NCI-H526 (cell line): ENCODE data around the gene HOXB5.

Experiments used
- DNase-seq, 2 experiments: peaks; one replicate each; lab custom pipeline; 2025; lab: John Stamatoyannopoulos, UW

The HOXB5 gene

DNA sequence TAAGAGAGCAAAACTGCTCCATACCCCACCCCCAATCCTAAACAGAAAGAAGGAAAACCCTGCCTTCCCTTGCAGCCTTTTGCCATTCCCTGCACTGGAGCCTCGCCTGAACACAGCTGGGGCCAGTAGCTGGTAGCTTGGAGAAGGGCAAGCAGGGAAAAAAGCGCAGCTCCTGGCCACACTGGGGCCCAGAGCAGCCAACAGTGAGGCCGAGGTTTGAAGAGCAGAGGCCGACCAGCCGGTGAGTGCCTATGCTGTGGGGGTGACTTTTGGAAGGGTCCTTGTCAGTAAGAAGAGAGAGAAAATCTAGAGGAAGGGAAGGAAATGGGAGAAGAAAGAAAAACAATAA is 35.8 kb upstream of the HOXB5 start:
- no peak for DNase-seq

DNA sequence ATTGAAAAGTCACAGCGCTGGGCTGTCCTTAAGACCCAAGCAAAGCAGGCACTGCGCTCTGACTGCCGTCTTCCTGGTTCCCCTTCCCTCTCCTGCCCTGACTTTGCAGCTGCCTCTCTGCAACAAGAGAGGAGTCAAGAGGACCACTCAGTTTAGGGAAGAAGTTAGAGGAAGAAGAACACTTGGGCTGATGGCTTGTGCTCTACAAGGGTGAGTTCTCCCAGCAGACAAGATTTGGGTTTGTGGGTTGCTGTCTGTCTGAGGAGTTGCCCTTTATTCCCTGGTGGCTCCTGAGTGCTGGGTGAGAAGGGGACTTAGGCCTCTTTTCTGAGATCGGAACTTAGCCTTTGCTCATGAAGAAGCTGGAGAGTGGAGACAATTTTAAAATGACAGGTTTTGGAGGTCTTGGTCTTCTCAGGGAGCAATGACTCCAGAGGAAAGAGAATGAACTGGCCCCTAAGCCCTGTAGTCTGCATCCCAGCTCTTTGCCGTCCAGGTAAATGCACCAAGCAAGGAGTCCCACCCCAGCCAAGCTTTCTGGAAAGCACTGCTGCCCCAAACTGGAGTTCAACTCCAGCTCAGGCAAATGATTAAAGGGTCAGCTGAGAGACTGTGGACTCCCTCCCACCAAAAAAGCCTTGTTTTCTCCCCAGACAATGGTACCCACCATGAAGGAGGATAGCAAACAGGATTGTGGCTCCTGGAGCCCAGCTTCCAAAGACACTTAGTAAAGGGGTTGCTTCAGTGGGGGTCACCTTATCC is 35.3 kb upstream of the HOXB5 start:
- DNase-seq, result no peak

DNA sequence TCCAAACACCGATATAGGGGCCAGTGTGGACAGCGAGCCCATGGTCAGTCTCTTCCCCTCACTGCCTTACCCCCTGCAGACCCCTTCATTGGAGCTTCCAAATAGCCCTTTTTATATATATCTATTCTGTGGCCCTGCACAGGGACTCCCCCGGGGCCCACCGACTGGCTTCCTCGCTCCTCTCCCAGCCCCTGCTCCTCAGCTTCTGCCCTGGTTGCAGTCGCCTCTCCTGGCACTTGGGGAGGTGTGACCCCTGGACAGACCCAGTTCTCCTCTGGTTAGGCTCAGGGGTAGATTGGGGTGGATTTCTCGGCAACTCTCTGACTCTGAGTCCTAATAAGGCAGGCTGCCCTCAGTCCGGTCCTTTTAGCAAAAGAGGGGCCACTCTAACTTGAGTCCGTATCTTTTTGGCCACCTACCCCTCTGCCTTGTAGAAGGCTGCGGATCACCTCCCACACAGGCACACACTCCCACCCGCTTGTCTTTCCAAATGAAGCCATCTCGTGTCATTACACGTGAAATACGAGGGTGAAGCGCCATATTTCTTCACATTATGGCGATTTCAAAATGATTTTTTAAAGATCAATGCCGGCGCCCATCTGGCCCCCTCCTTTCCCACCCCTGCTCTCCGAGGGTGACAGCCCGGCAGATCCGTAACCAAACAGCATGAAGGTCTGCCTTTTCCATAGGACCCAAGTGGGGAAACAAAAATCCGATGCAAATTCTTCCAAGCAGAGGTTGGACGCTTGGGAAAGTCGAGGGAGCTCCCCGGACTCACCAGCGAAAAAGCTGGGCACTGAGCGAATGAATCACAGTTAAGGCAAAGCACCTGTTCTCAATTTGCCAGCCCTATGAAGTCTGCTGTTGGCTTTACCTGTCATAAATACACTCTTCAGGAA is 34.3 kb upstream of the HOXB5 start:
- DNase-seq, result no peak

DNA sequence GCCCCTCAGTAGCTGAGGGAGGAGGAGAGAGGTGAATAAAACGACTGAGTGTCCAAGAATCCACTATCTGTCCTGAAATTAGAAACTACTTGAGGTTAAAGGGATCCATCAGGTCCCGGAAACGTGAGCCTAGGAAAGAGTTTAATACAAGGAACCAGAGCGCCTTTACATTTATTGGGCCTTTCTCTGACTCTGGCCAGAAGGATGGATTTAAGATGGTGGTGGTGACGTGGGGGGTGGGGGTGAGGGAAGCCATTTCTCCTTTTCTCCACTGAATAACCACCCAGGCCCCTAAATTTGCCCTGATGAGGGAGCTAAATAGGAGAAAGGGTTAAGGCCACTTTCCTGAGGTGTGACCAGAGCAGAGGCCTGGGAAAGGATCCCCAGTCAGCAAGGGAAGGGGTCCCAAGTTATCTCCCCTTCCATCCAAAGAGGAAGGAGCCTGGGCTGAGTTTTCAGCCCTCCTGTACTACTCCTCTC is 33.6 kb upstream of the HOXB5 start:
- DNase-seq, result no peak

DNA sequence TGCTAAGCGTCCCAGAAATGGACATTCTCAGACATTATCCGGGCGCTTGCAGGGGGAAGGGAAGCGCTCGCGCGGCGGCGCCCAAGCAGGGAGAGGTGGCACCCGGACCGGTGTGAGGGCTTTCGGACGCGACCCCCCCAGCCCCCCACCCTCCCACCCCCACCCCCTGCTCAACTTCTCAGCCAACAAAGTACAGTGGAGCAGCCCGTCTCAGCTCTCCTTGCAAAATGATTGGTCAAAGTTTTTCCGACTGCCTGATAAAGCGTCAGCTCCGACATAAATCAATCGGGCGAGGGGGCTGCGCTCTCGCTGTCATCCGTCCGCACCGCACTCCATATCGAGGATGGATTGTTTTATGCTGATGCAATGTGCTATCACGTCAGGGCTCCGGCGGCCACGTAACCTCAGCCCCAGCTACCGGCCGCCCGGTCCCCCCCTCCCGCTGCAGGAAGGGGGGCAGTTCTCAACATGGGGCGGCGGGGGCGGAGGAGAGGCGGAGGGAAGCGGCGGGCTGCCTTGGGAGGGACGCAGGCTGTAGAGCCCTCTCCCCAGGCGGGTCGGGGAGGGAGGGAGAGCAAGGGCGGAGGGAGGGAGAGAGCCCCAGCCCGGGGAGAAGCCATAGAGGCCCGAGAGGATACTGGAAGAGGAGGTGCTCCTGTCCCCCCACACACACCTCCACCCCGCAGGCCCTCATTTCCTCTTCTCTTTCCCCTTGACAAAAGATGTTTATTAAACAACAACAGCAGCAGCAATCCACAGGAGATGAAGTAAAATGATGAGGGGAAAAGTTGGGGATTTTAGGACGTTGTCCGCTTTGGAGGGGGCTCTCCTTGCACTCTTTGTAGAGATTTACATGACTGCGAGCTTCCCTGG is 32.9 kb upstream of the HOXB5 start, which contains the start of gene HOXB9:
HOXB9 (minus strand) TSS at position 114 of the 873 bp plus-strand sequence; CDS start at position 25, 89 bp downstream.
- DNase-seq, result no peak

DNA sequence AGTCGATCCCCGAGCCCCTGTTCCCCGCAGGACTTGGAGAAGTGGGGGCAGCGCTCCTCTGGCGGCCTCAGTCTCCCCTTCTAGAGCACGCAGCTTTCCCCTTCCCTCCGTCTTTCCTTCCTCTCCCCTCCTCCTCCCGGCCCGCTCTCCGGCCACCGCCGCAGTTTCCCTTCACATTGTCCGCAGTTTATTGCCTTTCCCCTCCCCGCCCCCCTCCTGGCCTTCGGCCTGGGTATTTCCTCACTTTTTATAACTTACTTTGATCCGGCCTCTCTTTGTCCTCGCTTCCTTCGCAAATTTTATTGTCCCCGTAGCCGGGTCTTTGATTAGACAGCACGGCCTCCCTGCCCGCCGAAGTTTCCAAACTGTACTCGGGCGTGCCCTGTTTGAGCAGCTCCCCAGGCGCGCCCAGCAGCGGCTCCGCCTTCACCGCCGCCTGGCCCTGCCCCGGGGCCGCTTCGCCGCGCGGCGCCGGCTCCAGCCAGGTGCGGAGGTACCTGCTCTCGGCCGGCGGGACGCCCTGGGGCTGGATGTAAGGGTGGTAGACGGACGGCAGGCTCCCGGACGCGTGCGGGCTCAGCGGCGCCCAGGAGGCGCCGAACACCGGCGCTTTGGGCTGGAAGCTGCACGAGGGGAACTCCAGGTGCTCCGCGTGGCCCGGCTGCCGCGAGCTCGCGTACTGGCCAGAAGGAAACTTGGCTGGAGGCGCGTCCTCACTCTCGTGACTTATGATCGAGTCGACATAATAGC is 32.1 kb upstream of the HOXB5 start:
- DNase-seq, result peak in 1 of 2 experiments; percentile 86

DNA sequence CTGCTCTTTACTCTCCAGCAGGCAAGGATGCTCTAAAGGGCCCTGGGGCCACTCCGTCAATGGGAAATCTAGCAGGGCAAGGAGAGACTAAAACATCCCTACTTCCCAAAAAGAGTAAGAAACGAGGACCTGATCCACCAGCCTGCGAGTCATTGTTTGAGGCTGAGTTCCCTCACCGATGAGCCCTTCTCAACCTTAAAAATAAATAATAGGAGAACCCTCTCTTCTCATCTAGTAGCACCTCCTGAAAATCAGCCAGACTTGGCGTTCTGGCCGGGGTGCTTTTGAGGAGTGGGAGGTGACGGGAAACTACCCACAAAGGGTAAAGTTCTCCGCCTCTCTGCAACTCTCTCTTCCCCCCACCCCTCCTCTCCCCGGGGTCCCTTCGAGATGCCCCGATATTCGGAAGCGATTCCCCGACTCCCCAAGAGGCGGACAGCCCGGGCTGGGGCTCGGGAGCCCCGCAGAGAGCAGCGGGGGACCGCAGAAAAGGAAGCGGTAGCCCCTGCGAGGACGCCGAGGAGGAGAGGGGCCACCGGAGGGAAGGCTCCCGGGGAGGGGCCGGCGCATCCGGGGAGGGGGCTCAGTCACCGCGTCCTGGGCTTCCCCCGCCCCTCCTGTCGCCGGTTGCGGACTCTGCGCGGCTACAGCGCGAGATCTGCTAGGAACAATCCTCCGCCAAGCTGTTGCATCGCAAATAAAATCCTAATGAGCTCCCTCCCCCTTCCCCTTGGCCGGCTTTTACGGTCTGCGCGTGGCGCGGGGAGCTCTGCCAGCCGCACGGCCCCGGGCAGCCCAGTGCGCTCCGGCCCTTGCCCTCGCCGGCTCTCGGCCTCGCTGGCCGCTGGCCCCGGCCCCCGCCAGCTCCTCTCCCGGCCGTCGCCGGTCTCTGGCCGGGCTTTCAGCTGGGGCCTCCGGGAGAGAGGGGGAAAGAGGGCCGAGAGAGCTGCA is 31.2 kb upstream of the HOXB5 start:
- DNase-seq, result peak in 1 of 2 experiments; percentile 63

DNA sequence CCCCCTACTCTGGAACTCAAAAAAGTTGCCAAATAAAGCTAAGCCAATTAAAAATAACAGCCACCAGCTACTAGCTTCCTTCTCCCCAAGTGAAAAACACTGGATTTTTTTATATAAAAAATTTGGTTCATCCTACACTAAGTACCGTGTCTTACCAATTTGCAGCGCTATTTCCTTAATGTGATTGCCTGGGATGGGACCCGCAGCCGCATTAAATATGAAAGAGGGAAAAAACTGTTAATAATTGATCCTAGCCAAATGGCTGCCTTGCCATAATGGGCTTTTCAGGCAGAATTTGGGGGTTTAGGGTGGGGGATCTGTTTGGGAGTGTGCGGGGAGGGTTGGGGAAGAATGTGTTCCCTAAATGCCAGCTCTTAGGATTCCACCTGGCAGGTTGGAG is 30.5 kb upstream of the HOXB5 start:
- DNase-seq, result no peak

DNA sequence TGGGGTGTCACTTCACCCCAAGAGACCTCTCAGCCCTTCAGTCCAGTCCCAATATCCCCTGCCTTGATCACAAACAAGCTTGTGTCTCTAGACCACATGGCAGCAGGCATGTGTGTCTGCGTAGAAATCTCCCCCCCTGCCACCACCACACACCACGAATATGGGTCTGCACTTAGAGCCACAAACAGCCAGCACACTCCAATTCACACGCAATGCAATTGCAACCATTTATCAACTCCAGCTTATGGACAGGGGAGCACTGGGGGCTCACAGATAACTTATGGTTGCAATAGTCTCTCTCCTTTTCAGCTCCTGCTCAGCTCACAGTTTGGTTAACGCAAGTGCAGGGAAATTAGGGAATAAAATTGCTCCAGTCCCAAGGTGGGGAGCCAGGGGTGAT is 30.0 kb upstream of the HOXB5 start:
- no peak for DNase-seq

DNA sequence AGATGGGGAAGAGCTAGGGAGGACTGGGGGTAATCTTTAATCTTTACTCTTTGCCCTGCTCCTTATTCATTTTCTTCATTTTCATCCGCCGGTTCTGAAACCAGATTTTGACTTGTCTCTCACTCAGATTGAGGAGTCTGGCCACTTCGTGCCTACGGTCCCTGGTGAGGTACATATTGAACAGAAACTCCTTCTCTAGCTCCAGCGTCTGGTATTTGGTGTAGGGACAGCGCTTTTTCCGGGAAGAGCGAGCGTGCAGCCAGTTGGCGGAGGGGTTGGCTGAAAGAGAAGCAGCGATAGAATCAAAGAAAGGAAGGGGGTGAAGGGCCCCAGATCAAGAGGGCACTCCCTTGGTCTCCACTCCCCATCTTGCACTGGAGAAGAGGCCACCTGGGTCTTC is 29.3 kb upstream of the HOXB5 start:
- no peak for DNase-seq

DNA sequence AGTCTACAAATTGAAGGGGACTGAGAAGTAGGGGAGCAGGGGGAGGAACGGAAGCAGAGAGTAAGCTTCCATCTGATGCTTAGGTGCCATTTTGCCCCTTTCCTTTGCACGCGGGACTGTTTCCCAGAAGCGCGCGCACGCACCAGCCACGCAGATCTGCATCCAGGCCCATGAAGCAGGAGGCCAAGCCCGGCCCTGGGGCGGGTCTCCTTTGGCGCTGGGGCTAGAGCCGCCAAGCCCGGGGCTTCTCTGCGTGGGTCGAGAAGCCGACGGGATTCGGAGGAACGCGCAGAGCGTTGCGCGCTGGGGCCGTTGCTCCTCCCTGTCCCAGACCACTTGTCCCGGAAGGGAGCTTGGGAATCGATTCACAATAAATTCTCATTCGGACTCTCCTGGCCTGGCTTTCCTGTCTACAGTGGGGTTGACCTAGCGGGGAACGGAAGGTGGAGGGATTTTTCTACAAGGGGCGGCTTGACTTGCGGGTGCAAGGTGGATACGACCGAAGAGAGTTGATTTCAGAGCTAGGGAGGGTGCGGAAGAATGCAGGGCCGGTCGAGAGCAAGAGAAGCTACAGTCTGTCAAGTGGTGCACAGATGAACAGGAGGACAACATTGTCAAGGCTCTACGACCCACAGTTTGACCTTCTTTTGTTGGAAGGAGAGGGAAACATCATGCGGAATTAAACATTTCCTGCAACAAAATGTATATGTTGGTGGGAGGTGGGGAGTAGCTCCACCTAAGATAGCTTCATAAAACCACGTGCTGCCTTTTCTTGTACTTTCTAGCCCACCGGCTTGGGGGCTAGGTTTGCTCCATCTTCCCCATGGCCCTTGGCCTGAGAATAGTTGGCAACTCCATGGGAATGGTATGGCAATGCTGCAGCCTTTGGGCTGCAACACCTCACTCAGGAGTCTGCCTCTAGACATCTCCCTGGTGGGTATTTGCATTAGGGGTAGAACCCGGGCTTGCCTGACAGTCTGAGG is 28.1 kb upstream of the HOXB5 start:
- no peak for DNase-seq

DNA sequence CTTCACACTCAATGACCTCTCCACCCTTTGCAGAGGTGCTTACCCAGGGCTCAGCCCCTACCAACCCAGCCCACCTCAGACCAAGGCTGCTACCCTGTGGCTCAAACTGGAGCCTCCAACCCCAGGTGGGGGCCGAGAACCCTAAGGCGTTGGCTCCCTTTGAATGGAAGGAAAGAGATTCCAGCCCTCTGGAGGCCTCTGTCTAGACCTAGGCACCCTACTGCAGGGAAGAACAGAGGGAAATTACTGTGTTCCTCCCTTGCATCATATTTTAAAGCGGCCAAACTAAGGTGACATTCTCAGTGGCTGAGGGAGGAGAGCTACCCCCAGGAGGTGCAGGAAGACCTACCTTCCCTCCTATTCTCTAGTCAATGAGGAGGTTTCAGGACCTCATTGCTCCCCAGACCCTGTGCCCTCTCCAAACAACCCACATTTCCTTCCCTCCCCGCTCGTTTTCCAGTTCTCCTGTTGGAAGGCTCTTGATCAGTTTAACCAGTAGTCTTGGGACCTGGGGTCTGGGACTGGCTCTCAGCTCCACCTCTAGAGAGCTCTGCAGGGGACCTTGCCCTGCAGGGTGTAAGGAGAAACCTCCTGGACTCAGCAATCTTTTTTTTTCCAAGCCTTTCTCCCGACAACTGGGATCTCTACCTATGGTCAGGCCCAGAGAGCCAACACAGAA is 27.0 kb upstream of the HOXB5 start:
- no peak for DNase-seq

DNA sequence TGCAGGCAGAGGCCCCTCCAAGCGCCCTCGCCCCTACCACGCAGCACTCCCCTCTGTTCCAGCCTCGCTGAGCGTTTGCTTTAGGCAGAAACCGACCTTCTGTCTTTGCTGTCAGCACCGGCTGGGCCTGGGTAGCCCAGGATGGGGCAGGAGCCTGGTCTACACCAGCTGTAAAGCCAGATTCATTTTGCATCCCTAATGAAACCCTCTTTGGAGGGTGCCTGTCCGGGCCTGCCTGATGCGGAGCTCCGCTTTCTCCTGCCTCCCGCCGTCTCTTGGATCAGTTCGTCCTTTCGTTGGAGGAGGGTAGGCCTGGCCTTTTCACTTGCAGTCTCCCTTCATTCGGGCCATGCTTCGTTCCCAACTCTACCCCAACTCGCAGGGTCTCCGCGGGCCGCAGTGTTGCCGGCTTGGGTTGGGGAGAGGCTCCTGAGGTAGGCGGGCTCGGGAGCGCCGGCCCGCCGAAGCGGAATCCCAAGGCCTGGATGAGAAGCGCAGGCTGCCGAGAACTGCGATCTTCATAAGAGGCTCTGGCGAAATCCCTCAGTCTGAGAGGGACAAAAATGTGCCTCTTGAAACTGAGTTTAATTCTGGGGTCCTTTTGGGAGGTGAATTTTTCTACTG is 26.4 kb upstream of the HOXB5 start:
- peak in 1 of 2 experiments; percentile 43 for DNase-seq

DNA sequence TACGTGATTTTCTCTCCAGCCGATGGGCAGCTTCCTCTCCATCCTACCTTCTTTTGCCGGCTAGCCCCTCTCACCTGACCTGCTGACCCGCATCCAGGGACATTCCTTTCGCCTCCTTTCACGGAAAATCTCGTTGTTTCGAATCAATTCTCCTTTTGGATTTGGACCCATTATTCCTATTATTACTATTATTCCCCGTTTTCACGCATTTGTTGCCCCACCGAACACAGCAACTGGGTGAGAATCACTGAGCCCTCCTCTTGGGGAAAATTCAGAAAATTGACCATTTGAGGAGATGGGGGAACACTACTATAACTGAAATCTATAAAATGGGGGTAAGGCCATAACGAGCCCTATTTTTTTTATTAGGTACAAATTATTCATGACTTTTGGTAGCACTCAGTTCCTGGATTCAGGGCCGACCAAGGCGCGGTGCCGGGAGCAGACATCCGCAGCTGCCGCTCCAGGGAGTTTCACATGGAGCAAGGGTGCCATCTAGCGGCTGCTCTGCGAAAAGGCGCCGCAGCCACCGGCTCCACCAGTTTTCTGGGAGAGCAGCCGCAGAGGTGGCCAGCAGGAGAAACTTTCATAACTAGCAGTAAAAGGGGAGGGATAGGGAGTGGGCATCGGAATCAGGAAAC is 24.8 kb upstream of the HOXB5 start:
- DNase-seq, result peak; percentile 59 to 93

DNA sequence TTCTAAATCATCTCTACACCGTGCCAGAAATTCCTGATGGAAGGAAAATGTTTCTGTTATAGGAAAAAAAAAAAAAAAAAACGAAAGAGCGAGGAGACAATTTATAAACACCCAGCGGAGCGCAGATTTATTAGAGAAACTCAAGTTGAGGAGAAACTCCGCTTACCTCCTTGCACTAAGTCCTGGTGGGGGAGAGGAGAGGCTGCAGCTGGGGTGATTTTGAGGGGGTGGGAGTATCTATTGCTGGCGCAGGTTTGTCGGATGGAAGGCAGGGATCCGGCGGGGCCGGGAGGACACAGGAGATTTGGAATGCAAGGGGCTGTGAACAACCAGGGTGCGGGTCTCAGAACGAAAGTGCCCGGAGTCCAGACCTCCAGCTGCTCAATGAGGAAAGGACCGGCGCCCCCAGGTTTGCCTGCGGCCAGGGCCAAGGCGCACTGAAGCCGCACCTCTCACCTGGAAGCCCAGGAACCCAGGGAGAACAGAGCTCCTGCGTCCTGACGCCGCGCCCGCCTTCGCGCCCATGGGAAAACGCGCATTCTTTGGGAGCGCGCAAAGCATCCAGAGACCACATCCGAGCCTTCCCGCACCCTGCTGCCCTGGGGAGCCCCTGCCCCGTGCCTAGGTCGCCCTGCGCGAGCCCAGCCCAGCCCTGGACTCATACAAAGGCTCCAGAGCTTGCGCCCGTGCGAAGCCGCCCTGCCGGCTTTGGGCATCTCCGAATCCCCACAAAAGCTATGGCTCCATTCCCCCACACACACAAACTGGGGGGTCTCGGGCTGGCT is 24.1 kb upstream of the HOXB5 start:
- DNase-seq, result peak in 1 of 2 experiments; percentile 43

DNA sequence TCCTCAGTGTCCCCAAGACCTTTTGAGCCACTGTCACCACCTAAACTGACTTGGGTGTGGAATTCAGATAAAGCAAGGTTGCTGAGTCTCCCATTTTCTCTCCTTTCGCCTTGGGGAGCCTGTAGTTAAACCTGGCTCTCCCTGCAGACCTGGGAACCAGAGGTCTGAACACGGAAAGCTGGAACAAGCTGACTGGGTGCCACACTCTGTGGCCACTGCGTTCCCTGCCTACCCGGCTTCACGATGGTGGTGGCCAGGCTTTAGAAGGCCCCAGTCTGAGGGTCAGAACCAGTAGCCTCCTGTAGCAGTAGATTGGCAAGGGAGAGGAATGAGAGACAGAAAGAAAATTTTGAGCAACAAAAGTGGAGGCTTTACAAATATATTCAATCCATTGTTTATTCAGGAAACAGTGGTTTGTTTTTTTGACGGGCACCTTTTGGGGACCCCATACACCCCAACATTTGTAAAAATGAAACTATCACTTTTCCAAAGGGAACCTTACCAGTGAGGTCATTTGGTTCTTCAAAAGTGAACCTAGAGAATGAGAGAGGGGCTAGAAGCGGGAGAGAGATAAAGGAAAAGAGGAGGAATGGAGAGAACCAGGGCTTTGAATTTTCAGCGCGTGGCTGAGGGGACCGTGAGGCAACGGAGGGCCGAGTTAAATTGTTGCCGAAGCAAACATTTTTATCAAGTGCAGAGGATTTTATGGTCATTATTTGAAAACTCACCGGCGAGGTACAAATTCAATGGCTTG is 23.3 kb upstream of the HOXB5 start:
- DNase-seq, result no peak
